Measurements from ENCODE around the gene CAMTA1. TPM values are rescaled to one million over a fixed set of nuclear protein-coding genes. Genes with fewer than 3 reads are reported as not detected.

The CAMTA1 gene
- total and polyA plus RNA-seq, 9 of the 15 experiments (the other 6 are each of a cell fraction or from before 2014, with no cell fraction given): 43.9 to 161 (median 65.9) TPM

DNA sequence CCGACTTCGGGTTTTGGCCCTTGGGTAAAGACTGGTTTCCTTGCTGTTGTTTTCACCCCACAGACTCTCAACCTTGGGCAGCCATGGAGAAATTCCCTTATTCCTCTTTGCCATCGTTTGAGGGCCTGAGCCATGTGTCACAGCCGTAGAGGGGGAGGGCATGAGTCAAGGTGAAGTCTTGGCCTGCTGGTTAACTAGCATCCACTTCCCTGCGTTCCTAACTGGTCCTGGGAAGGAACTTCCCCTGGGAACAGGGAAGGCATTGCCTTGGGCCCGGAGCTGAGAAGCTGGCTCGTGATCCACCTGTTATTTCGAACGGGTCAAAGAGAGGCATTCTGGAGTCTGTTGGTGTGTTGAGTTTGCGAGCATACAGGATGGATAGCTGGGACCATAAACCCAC is 464.9 kb downstream of the CAMTA1 start (continued):
- TF ChIP-seq, protein P1, sequence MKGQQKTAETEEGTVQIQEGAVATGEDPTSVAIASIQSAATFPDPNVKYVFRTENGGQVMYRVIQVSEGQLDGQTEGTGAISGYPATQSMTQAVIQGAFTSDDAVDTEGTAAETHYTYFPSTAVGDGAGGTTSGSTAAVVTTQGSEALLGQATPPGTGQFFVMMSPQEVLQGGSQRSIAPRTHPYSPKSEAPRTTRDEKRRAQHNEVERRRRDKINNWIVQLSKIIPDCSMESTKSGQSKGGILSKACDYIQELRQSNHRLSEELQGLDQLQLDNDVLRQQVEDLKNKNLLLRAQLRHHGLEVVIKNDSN (CRISPR knock-in tag; IDR thresholded peaks at IDR 0.05): no peak
- TF ChIP-seq, protein P2, sequence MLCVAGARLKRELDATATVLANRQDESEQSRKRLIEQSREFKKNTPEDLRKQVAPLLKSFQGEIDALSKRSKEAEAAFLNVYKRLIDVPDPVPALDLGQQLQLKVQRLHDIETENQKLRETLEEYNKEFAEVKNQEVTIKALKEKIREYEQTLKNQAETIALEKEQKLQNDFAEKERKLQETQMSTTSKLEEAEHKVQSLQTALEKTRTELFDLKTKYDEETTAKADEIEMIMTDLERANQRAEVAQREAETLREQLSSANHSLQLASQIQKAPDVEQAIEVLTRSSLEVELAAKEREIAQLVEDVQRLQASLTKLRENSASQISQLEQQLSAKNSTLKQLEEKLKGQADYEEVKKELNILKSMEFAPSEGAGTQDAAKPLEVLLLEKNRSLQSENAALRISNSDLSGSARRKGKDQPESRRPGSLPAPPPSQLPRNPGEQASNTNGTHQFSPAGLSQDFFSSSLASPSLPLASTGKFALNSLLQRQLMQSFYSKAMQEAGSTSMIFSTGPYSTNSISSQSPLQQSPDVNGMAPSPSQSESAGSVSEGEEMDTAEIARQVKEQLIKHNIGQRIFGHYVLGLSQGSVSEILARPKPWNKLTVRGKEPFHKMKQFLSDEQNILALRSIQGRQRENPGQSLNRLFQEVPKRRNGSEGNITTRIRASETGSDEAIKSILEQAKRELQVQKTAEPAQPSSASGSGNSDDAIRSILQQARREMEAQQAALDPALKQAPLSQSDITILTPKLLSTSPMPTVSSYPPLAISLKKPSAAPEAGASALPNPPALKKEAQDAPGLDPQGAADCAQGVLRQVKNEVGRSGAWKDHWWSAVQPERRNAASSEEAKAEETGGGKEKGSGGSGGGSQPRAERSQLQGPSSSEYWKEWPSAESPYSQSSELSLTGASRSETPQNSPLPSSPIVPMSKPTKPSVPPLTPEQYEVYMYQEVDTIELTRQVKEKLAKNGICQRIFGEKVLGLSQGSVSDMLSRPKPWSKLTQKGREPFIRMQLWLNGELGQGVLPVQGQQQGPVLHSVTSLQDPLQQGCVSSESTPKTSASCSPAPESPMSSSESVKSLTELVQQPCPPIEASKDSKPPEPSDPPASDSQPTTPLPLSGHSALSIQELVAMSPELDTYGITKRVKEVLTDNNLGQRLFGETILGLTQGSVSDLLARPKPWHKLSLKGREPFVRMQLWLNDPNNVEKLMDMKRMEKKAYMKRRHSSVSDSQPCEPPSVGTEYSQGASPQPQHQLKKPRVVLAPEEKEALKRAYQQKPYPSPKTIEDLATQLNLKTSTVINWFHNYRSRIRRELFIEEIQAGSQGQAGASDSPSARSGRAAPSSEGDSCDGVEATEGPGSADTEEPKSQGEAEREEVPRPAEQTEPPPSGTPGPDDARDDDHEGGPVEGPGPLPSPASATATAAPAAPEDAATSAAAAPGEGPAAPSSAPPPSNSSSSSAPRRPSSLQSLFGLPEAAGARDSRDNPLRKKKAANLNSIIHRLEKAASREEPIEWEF (CRISPR knock-in tag; IDR thresholded peaks at IDR 0.05): no peak
- TF ChIP-seq NFE2 (IDR thresholded peaks at IDR 0.05; ENCODE audit: low read depth): no peak
- no peak for TF ChIP-seq SMARCE1 (IDR thresholded peaks at IDR 0.05)
- TF ChIP-seq DDX20 (tag; IDR thresholded peaks at IDR 0.05; ENCODE audit: low read depth): no peak
- no peak for TF ChIP-seq ZSCAN32 (CRISPR knock-in tag; IDR thresholded peaks at IDR 0.05)
- no peak for TF ChIP-seq SMC3 (conservative IDR thresholded peaks at IDR 0.05; ENCODE audit: insufficient read depth, low read depth, low read length)
- no peak for TF ChIP-seq NR1H2 (CRISPR knock-in tag; IDR thresholded peaks at IDR 0.05)
- no peak for TF ChIP-seq NUFIP1 (IDR thresholded peaks at IDR 0.05; ENCODE audit: partially characterized antibody)
- TF ChIP-seq ZNF311 (CRISPR knock-in tag; IDR thresholded peaks at IDR 0.05): no peak
- TF ChIP-seq, protein P3, sequence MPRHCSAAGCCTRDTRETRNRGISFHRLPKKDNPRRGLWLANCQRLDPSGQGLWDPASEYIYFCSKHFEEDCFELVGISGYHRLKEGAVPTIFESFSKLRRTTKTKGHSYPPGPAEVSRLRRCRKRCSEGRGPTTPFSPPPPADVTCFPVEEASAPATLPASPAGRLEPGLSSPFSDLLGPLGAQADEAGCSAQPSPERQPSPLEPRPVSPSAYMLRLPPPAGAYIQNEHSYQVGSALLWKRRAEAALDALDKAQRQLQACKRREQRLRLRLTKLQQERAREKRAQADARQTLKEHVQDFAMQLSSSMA (CRISPR knock-in tag; IDR thresholded peaks at IDR 0.05): no peak
- no peak for TF ChIP-seq GATA2 (CRISPR knock-in tag; IDR thresholded peaks at IDR 0.05)
- TF ChIP-seq, protein P4, sequence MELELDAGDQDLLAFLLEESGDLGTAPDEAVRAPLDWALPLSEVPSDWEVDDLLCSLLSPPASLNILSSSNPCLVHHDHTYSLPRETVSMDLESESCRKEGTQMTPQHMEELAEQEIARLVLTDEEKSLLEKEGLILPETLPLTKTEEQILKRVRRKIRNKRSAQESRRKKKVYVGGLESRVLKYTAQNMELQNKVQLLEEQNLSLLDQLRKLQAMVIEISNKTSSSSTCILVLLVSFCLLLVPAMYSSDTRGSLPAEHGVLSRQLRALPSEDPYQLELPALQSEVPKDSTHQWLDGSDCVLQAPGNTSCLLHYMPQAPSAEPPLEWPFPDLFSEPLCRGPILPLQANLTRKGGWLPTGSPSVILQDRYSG (tag; conservative IDR thresholded peaks at IDR 0.05; ENCODE audit: low read depth): no peak
- TF ChIP-seq ZBTB8A (IDR thresholded peaks at IDR 0.05; ENCODE audit: partially characterized antibody): no peak
